ES-I3 (cell line): Measurements from ENCODE around the gene NOS1AP.

Experiments used
- H3K36me3 ChIP-seq: 2 replicates; pipeline ENCODE4 v1.6.1; 2013; ENCODE audit warnings: mild to moderate bottlenecking, low read length, control low read depth, moderate library complexity; ENCODE audit not compliant: insufficient read depth
- H3K4me1 ChIP-seq: 2 replicates; pipeline ENCODE4 v1.6.1; 2013; ENCODE audit warnings: mild to moderate bottlenecking, control low read depth, low read length; ENCODE audit not compliant: insufficient read depth
- H3K9ac ChIP-seq: 2 replicates; pipeline ENCODE4 v1.6.1; 2013; ENCODE audit warnings: low read depth, mild to moderate bottlenecking, low read length, moderate library complexity
- H3K9me3 ChIP-seq: 2 replicates; pipeline ENCODE4 v1.6.1; 2013; ENCODE audit warnings: mild to moderate bottlenecking, low read length, moderate library complexity; ENCODE audit not compliant: control insufficient read depth, insufficient read depth

NOS1AP gene

GRCh38 chr1:162069334-162070093 is at the start of gene NOS1AP:
Gene NOS1AP, plus strand, starts transcription at chr1:162069691. Its CDS starts 487 bp downstream, at chr1:162070178.
- H3K9me3 ChIP-seq = no peaks in the 10 kb centered on the region
- peaks cover 3% of the 10 kb centered on the region; the same call in 1 of the 2 replicates for H3K36me3 ChIP-seq
- peak within 1 kb of the TSS; percentile 91 for H3K9ac ChIP-seq
- peaks cover 18% of the 10 kb centered on the region for H3K4me1 ChIP-seq

DNA sequence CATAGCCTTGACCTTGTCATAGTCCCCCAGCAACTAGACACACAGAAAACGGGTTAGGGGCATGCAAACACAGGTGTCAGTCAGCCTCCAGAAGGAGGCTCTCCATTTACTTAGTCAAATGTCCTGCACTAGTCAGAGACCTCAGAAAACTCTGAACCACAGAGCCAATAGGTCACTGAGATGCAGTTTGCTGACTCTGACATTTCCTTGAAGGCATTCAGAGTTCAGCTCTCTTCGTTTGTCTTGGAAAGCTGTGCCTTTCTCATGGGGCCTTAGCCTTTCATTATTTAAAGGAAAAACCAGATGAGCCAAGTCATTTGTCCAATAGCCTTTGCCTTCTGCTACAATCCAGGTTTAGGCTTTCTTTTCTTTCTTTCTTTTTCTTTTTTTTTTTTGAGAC is 49.3 kb upstream of the NOS1AP start:
- H3K9ac ChIP-seq = no peak overlapping the region
- H3K4me1 ChIP-seq = no peaks in the 10 kb centered on the region; the same call in 1 of the 2 replicates
- H3K36me3 ChIP-seq = no peaks in the 10 kb centered on the region
- H3K9me3 ChIP-seq = no peaks in the 10 kb centered on the region

GRCh38 chr1:162021124-162021523 is 48.4 kb upstream of the NOS1AP start:
- Histone ChIP-seq H3K36me3 (no peaks in the 10 kb centered on the region), H3K9ac (no peak overlapping the region), H3K4me1 (no peaks in the 10 kb centered on the region; the same call in 1 of the 2 replicates), H3K9me3 (no peaks in the 10 kb centered on the region)

DNA sequence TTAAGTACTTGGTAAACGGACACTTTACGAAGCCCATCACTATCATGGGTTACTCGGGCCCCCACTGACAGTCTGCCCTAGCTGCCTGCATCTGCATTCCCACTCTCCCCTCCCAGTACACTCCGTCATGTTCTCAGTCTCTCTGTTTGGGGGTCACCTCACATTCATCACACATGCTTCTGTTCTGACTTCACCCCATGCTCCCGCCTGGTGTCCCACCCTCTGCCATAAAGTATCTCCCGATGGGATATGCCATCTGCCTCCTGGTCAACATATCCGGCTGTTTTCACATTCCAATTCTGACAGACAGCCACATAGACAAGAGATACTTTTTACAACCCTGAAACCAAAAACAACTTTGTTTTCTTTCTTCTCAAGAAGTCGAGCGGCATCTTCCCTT is 46.9 kb upstream of the NOS1AP start:
- Histone ChIP-seq H3K4me1 (no peaks in the 10 kb centered on the region; the same call in 1 of the 2 replicates), H3K9ac (no peak overlapping the region), H3K36me3 (no peaks in the 10 kb centered on the region), H3K9me3 (no peaks in the 10 kb centered on the region)

- Histone ChIP-seq H3K9ac (peak overlapping the region; percentile 91), H3K9me3 (no peaks in the 10 kb centered on the region), H3K36me3 (no peaks in the 10 kb centered on the region), H3K4me1 (no peaks in the 10 kb centered on the region; the same call in 1 of the 2 replicates)
Observed at GRCh38 chr1:162023181-162023546, 46.3 kb upstream of the NOS1AP start.

DNA sequence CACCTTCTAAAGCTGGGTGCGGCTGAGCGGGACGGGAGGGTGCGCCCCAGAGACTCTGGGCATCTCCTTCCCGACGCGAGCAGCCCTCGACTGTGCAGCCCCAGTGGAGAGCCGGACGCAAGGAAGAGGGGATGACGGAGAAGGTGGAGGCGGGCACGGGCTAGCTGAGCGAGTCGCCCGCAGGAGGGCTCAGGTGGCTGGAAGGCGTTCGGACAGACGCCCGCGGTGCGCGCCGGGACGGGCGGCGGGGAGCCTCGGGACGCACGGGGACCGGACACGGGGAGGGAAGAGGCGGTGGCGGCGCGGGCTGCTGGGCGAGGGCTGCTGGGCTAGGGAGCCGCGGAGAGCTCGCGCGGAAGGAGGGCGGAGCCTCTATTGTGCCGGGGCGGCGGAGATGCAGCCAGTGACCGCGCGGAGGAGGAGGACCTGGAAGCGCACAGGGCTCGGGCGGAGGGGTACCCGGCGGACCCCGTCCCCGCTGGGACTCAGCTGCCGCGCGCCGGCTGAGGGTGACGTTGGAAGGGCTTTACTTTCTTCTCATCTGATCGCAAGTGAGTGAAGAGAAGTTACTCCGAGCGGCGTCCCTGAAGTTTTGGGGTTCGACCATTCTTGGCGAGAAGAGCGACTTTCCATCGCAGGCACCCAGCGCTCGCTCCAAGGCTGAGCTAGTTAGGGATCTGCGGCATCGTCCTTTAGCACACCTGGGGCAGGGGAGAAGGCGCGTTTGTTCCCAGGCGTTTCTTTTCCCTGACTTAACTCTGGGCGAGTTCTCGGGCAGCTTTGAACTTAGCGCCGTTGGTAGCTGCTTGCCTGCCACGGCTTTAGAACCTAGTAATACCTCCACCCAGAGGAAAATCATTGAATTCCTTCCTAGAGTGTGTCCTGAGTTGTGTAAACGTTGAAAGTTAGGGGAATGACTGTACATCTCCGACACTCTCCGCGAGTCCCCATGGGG is 45.7 kb upstream of the NOS1AP start, which contains the start of gene OLFML2B:
OLFML2B (minus strand) TSS at position 323 of the 955 bp plus-strand sequence. CDS start 439 bp downstream, outside the sequence.
- no peaks in the 10 kb centered on the region; the same call in 1 of the 2 replicates for H3K4me1 ChIP-seq
- no peaks in the 10 kb centered on the region for H3K36me3 ChIP-seq
- no peaks in the 10 kb centered on the region for H3K9me3 ChIP-seq
- peak within 1 kb of the TSS; percentile 91 for H3K9ac ChIP-seq

GRCh38 chr1:162025541-162025940 is 44.0 kb upstream of the NOS1AP start:
- no peak overlapping the region for H3K9ac ChIP-seq
- no peaks in the 10 kb centered on the region for H3K9me3 ChIP-seq
- no peaks in the 10 kb centered on the region; the same call in 1 of the 2 replicates for H3K4me1 ChIP-seq
- H3K36me3 ChIP-seq = no peaks in the 10 kb centered on the region

DNA sequence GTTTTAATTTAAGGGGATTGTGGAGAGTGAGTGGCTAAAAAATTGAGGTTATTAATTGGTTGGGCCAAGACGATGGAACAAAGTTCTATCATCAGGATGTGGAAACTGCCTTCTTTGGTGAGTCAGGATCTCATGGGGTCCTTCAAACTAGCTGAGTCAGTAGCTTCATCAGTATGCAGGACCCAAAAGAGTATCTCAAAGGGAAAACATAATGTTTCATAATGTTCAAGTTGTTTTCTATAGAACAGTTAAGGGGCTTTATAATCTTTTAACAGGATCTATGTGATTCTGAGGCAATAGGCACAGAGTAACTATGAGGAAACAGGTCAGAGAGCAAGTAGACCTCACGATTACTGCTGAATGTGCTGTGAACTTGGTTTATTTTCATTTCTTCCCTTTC is 42.6 kb upstream of the NOS1AP start:
- Histone ChIP-seq H3K9me3 (no peaks in the 10 kb centered on the region), H3K36me3 (no peaks in the 10 kb centered on the region), H3K9ac (no peak overlapping the region), H3K4me1 (no peaks in the 10 kb centered on the region; the same call in 1 of the 2 replicates)

DNA sequence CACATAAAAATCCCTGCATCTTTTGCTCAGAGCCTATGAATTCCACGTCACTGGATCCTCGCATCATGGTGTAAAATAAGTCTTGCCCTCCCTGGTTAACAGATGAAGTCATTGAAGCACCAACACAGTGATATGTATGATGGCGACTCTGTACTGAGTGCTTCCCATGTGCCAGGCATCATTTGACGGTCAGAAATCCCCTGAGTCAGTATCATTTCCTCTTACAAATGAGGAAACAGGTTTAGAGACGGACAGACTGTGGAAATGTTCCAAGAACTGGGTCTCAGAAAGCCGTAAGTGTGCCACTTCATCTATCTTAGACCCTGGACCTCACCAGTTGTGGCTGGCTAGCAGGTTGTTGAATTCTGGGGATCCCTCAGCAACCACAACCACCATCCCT is 40.8 kb upstream of the NOS1AP start:
- Histone ChIP-seq H3K36me3 (no peaks in the 10 kb centered on the region), H3K9me3 (no peaks in the 10 kb centered on the region), H3K9ac (no peak overlapping the region), H3K4me1 (no peaks in the 10 kb centered on the region)

DNA sequence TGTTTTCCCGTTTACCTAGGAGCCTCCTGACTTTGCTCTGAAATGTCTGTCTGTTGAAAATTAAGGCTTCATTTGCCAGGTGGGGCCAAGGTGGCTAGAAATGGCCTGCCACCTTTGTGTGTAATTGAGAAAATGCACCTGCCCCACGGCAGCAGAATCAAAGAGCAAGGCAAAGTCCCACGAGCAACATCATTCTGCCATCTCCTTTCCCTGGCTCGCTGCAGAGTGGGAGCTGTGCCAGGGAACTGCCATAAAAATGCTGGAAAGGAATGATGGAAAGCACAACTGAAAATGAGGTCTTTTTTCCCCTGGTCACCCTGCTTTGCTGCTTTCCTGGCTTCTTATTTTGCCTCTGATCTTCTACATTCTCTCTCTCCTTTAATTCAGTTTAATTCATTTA is 40.3 kb upstream of the NOS1AP start:
- H3K9me3 ChIP-seq = no peaks in the 10 kb centered on the region
- H3K4me1 ChIP-seq = no peaks in the 10 kb centered on the region
- H3K9ac ChIP-seq = no peak overlapping the region
- H3K36me3 ChIP-seq = no peaks in the 10 kb centered on the region

DNA sequence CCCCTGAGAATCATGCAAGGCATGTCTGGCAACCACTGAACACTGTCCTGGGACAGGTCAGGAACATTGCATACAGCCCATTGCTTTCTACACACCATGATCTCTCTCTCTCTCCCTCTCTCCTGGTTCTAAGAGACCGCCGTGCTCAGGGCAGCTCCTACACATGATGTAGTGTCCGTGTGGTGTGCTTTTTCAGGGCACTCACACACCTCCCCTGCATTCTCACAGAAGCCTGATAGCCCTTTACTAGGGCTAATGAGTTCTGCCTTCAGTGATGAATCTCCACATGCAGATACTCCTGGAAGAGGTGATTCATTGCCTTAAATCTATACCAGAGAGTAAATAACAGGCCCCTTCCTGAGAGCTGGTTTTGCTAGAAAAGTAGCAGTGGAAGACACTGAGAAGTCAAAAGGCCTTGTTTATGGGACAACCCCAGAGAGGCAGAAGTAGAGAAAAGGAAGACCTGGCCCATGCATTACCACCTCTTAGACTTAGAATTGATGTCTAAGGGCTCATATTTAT is 38.7 kb upstream of the NOS1AP start:
- H3K4me1 ChIP-seq = no peaks in the 10 kb centered on the region
- H3K36me3 ChIP-seq = no peaks in the 10 kb centered on the region
- no peak overlapping the region for H3K9ac ChIP-seq
- H3K9me3 ChIP-seq = no peaks in the 10 kb centered on the region

- no peak overlapping the region for H3K9ac ChIP-seq
Observed at GRCh38 chr1:162033428-162033827, 36.1 kb upstream of the NOS1AP start.

DNA sequence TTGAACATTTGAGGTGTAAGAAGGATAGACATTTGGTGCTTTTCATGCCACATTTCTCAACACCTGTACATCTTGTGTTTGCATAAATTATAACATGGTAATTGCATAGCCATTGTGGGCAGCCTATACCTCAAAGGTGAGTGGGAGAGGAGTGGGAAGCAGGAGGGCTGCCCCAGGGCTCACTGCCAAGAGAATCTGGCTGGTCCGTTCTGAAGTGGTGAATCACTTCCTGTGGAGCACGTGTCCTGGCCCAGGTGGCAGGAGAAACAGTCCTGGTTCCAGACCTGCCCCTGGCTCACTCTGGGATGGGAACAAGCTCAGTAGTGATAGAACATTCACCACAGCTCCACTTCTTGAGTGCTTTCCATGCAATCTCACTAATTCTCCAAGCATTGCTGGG is 34.2 kb upstream of the NOS1AP start:
- Histone ChIP-seq H3K36me3 (no peaks in the 10 kb centered on the region), H3K4me1 (no peaks in the 10 kb centered on the region), H3K9ac (no peak overlapping the region), H3K9me3 (no peaks in the 10 kb centered on the region)

More at GRCh38 chr1:162033428-162033827, 36.1 kb upstream of the NOS1AP start:
- H3K9me3 ChIP-seq = no peaks in the 10 kb centered on the region
- H3K4me1 ChIP-seq = no peaks in the 10 kb centered on the region
- no peaks in the 10 kb centered on the region for H3K36me3 ChIP-seq

DNA sequence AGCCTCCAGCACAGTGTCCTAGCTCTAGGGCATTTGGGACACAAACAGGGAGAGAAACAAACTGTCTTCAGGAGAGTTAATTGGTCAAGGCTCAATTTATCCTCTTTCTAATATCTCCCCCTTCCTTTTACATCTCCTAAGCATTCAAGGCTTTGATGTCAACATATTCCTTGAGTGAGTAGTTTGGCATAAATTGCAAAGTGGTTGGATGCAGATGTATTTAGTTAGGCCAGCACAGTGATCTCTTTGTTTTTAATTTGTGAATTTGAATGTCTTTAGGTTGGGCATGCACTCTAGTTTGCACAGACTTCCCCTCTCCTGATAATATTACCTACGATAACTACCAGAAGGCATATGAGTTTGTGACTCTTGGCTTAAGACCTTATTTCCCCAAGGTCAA is 33.3 kb upstream of the NOS1AP start:
- no peak overlapping the region for H3K9ac ChIP-seq
- H3K36me3 ChIP-seq = no peaks in the 10 kb centered on the region
- H3K4me1 ChIP-seq = no peaks in the 10 kb centered on the region
- H3K9me3 ChIP-seq = no peaks in the 10 kb centered on the region
